ENCODE data around the gene RHOF. TPM values are rescaled to one million over a fixed set of nuclear protein-coding genes. Genes with fewer than 3 reads are reported as not detected.

The RHOF gene
- total RNA-seq, 4 donors from 2014 or later: 5.1 to 27.6 (median 13.1) TPM

GRCh38 chr12:121812921-121813896 lies 19.7 kb upstream of the RHOF start:
- peak overlapping the region in 1 of 2 donors; percentile 86 for H3K27ac ChIP-seq
- intact Hi-C loops (cut with DNase I; ENCODE audit: low total_unique reads): loop anchor here (1.0 kb wide), 1 partner anchor 18 kb away; no protein-coding TSS in a partner anchor
- no peak for DNase-seq

GRCh38 chr12:121812320-121812871 lies 18.9 kb upstream of the RHOF start:
- Histone ChIP-seq H3K27ac (peak overlapping the region; percentile 78 to 86), H3K4me3 (peak overlapping the region; percentile 43 to 63), H3K4me1 (peaks cover 9 to 26% of the 10 kb centered on the region in 2 donors), H3K27me3 (no peaks in the 10 kb centered on the region), H3K36me3 (no peaks in the 10 kb centered on the region), H3K9me3 (no peaks in the 10 kb centered on the region)
- intact Hi-C loops (cut with DNase I; ENCODE audit: low total_unique reads): loop anchor here (1.0 kb wide), 1 partner anchor 17 kb away; no protein-coding TSS in a partner anchor
- no peak for TF ChIP-seq POLR2A (IDR thresholded peaks at IDR 0.05)
- TF ChIP-seq CTCF (IDR thresholded peaks at IDR 0.05): peak in 1 of 4 experiments; percentile 27
- DNase-seq: peak; percentile 58 to 71

More at GRCh38 chr12:121812921-121813896, 19.7 kb upstream of the RHOF start:
- Histone ChIP-seq H3K27me3 (no peaks in the 10 kb centered on the region), H3K4me3 (peak overlapping the region; percentile 43 to 63), H3K9me3 (no peaks in the 10 kb centered on the region), H3K36me3 (no peaks in the 10 kb centered on the region), H3K4me1 (peaks cover 9 to 26% of the 10 kb centered on the region in 2 donors)
- TF ChIP-seq CTCF (IDR thresholded peaks at IDR 0.05) (no peak), POLR2A (IDR thresholded peaks at IDR 0.05) (no peak)

GRCh38 chr12:121811434-121812319 lies 18.2 kb upstream of the RHOF start:
- intact Hi-C loops (cut with DNase I; ENCODE audit: low total_unique reads): loop anchor here (1.0 kb wide), 1 partner anchor 16 kb away; no protein-coding TSS in a partner anchor
- no peaks in the 10 kb centered on the region for H3K36me3 ChIP-seq
- no peaks in the 10 kb centered on the region for H3K9me3 ChIP-seq
- no peaks in the 10 kb centered on the region for H3K27me3 ChIP-seq
- H3K27ac ChIP-seq: peak overlapping the region; percentile 78 to 86
- H3K4me1 ChIP-seq: peaks cover 9 to 31% of the 10 kb centered on the region in 2 donors
- peak overlapping the region; percentile 43 to 63 for H3K4me3 ChIP-seq
- TF ChIP-seq CTCF (IDR thresholded peaks at IDR 0.05): peak; percentile 95 to 100 (median 97)
- peak in 1 of 2 donors; percentile 22 for TF ChIP-seq POLR2A (IDR thresholded peaks at IDR 0.05)
- peak; percentile 69 to 80 for DNase-seq

GRCh38 chr12:121810833-121811433 lies 17.4 kb upstream of the RHOF start:
- peak overlapping the region in 1 of 2 donors; percentile 63 for H3K4me3 ChIP-seq

More at GRCh38 chr12:121810833-121811433, 17.4 kb upstream of the RHOF start:
- Histone ChIP-seq H3K27ac (peak overlapping the region; percentile 78 to 86), H3K9me3 (no peaks in the 10 kb centered on the region), H3K36me3 (no peaks in the 10 kb centered on the region), H3K27me3 (no peaks in the 10 kb centered on the region), H3K4me1 (peaks cover 9 to 38% of the 10 kb centered on the region in 2 donors)
- TF ChIP-seq POLR2A (IDR thresholded peaks at IDR 0.05) (no peak), CTCF (IDR thresholded peaks at IDR 0.05) (no peak)
- no peak for DNase-seq
- intact Hi-C loops (cut with DNase I; ENCODE audit: low total_unique reads): no loop called here
